SU-DHL-6 (cell line): ENCODE results near the gene PLAC8.

Source experiments
- H2AFZ ChIP-seq: fragments of 200-600 bp; sonication (generic); 2 replicates; pipeline ENCODE4 v1.6.1; 2014; ENCODE audit warnings: low read depth, mild to moderate bottlenecking, moderate library complexity, mixed read lengths, antibody characterized with exemption, low read length; ENCODE audit not compliant: severe bottlenecking
- H3F3A ChIP-seq: fragments of 200-600 bp; shearing (Covaris generic); 2 replicates; pipeline ENCODE4 v1.6.0; 2016; ENCODE audit warnings: antibody characterized with exemption, mild to moderate bottlenecking; ENCODE audit not compliant: insufficient read depth
- H3K27ac ChIP-seq: fragments of 200-600 bp; sonication (generic); 2 replicates; pipeline ENCODE4 v1.5.1; 2016; ENCODE audit warnings: low read depth, mild to moderate bottlenecking, low read length, moderate library complexity, mixed read lengths
- H3K27me3 ChIP-seq: fragments of 200-600 bp; sonication (generic), shearing (Covaris generic); 2 replicates; pipeline ENCODE4 v1.6.0; 2014; ENCODE audit warnings: mild to moderate bottlenecking, low read length
- H3K36me3 ChIP-seq: fragments of 200-600 bp; sonication (generic); 2 replicates; pipeline ENCODE4 v1.6.1; 2014; ENCODE audit warnings: mild to moderate bottlenecking, low read length, mixed read lengths
- H3K4me2 ChIP-seq: fragments of 300-600, 200-600 bp; shearing (Covaris generic), sonication (generic); 2 replicates; pipeline ENCODE4 v1.6.0; 2014; ENCODE audit warnings: low read length, low read depth, mild to moderate bottlenecking; ENCODE audit not compliant: poor library complexity, severe bottlenecking
- H3K4me3 ChIP-seq: fragments of 200-600 bp; sonication (generic); 2 replicates; pipeline ENCODE4 v1.5.1; 2014; ENCODE audit warnings: antibody characterized with exemption, low read length, mild to moderate bottlenecking, mixed read lengths; ENCODE audit not compliant: insufficient read depth, poor library complexity, severe bottlenecking
- H3K79me2 ChIP-seq: fragments of 200-600 bp; sonication (generic); 2 replicates; pipeline ENCODE4 v1.6.1; 2014; ENCODE audit warnings: mild to moderate bottlenecking, low read length, moderate library complexity; ENCODE audit not compliant: insufficient read depth
- H3K9ac ChIP-seq: fragments of 200-600 bp; sonication (generic); 2 replicates; pipeline ENCODE4 v1.7.0; 2014; ENCODE audit warnings: mild to moderate bottlenecking, low read length
- H3K9me2 ChIP-seq: fragments of 200-600 bp; sonication (generic); replicated peaks from 2 replicates; pipeline ENCODE4 v1.6.1; 2014; ENCODE audit warnings: low read length; ENCODE audit not compliant: insufficient read depth
- H3K9me3 ChIP-seq: fragments of 200-600 bp; sonication (generic); 2 replicates; pipeline ENCODE4 v1.6.1; 2014; ENCODE audit warnings: low read length, mixed read lengths; ENCODE audit not compliant: insufficient read depth
- H4K20me1 ChIP-seq: fragments of 200-600 bp; sonication (generic); 2 replicates; pipeline ENCODE4 v1.6.1; 2014; ENCODE audit warnings: low read depth, mild to moderate bottlenecking, antibody characterized with exemption, low read length, moderate library complexity, mixed read lengths
- CTCF ChIP-seq: fragments of 200-600 bp; sonication (generic); IDR thresholded peaks from one replicate; pipeline ENCODE4 v1.5.1; 2017; ENCODE audit warnings: antibody characterized with exemption, mild to moderate bottlenecking, low read length, moderate library complexity; ENCODE audit not compliant: insufficient read depth, poor library complexity, severe bottlenecking
- EZH2phosphoT487 ChIP-seq: fragments of 200-600 bp; sonication (generic), shearing (Covaris generic); conservative IDR thresholded peaks from 2 replicates; pipeline ENCODE4 v1.6.1; 2018; ENCODE audit warnings: mild to moderate bottlenecking, antibody characterized with exemption, low read length, moderate library complexity, mixed read lengths

The PLAC8 gene

GRCh38 chr4:83114576-83114975, at the start of gene PLAC8:
PLAC8 (minus strand) TSS chr4:83114729; CDS start chr4:83107921, 6,808 bp downstream.
- no peaks in the 10 kb centered on the region for H4K20me1 ChIP-seq
- no peaks in the 10 kb centered on the region for H3K27me3 ChIP-seq
- no peak within 1 kb of the TSS for H3K4me3 ChIP-seq
- H3K79me2 ChIP-seq, result no peaks in the 10 kb centered on the region
- H3F3A ChIP-seq, result no peaks in the 10 kb centered on the region
- H3K27ac ChIP-seq, result no peak within 1 kb of the TSS
- no peak within 1 kb of the TSS for H2AFZ ChIP-seq
- H3K9ac ChIP-seq, result no peak within 1 kb of the TSS
- no peak within 1 kb of the TSS for H3K4me2 ChIP-seq
- TF ChIP-seq CTCF (no peak), EZH2phosphoT487 (no peak)
- H3K9me3 ChIP-seq, result no peaks in the 10 kb centered on the region
- H3K9me2 ChIP-seq, result no peaks in the 10 kb centered on the region
- no peaks in the 10 kb centered on the region for H3K36me3 ChIP-seq

- Histone ChIP-seq H3K27me3 (no peaks in the 10 kb centered on the region), H3K4me3 (no peak overlapping the region), H4K20me1 (no peaks in the 10 kb centered on the region), H2AFZ (no peak overlapping the region), H3K27ac (no peak overlapping the region), H3K4me2 (no peak overlapping the region), H3K9ac (no peak overlapping the region), H3K9me3 (no peaks in the 10 kb centered on the region), H3K9me2 (no peaks in the 10 kb centered on the region), H3K36me3 (no peaks in the 10 kb centered on the region), H3K79me2 (no peaks in the 10 kb centered on the region), H3F3A (no peaks in the 10 kb centered on the region)
- TF ChIP-seq EZH2phosphoT487, result no peak
- TF ChIP-seq CTCF, result no peak
These were observed 38.9 kb upstream of the PLAC8 start for GRCh38 chr4:83153417-83153816.

- H3K4me2 ChIP-seq, result no peak overlapping the region
- no peaks in the 10 kb centered on the region for H3K36me3 ChIP-seq
- H3K27ac ChIP-seq, result no peak overlapping the region
- H2AFZ ChIP-seq, result no peak overlapping the region
- H3K9me3 ChIP-seq, result no peaks in the 10 kb centered on the region
- TF ChIP-seq EZH2phosphoT487 (no peak), CTCF (no peak)
- H3K9ac ChIP-seq, result no peak overlapping the region
- no peaks in the 10 kb centered on the region for H3K79me2 ChIP-seq
- no peaks in the 10 kb centered on the region for H3K9me2 ChIP-seq
- H3F3A ChIP-seq, result no peaks in the 10 kb centered on the region
- H3K27me3 ChIP-seq, result no peaks in the 10 kb centered on the region
- H4K20me1 ChIP-seq, result no peaks in the 10 kb centered on the region
- H3K4me3 ChIP-seq, result no peak overlapping the region
These were observed 38.2 kb upstream of the PLAC8 start for GRCh38 chr4:83152746-83153145.
